PC-3 (cell line): ENCODE results near the gene ZNF628. TPM values are rescaled to one million over a fixed set of nuclear protein-coding genes. Genes with fewer than 3 reads are reported as not detected.
A peak's percentile ranks its signal among the peaks of the same experiment; 100 is the strongest.

Experiments
- ATAC-seq: fragments of 200-7000 bp; cut with Tn5 transposase; 2 replicates; pipeline ENCODE4 v1.9.1; 2020; ENCODE audit warnings: mild to moderate bottlenecking, moderate library complexity
- BruUV-seq: library from RNA; stranded (reverse); fragments of 400-500 nt; replicated peaks from 2 replicates; lab custom pipeline; 2021; lab: Mats Ljungman, UMichigan
- CTCF ChIA-PET: fragments of 300-600 bp; sonication (Branson Sonifier 250); formaldehyde crosslinking; loops from one replicate; lab custom pipeline; 2022; ENCODE audit warnings: antibody characterized with exemption; lab: Charles Lee
- POLR2A ChIA-PET: fragments of 300-600 bp; sonication (Branson Sonifier 250); formaldehyde crosslinking; loops from one replicate; lab custom pipeline; 2022; ENCODE audit warnings: antibody characterized with exemption; ENCODE audit not compliant: unreplicated experiment; lab: Charles Lee
- DNase-seq: peaks from one replicate; pipeline ENCODE4 v3.0.0-alpha.2; 2015
- H2AFZ ChIP-seq: fragments of 300-600 bp; sonication (generic); 2 replicates; pipeline ENCODE4 v1.6.0; 2016; ENCODE audit warnings: antibody characterized with exemption, low read length
- H3F3A ChIP-seq: fragments of 300-600 bp; sonication (generic); one replicate; pipeline ENCODE4 v1.6.0; 2017; ENCODE audit warnings: antibody characterized with exemption, low read length, control low read depth, mild to moderate bottlenecking; ENCODE audit not compliant: unreplicated experiment
- H3K27ac ChIP-seq: fragments of 300-600 bp; sonication (generic); 2 replicates; pipeline ENCODE4 v1.5.1; 2016; ENCODE audit warnings: mild to moderate bottlenecking, low read length
- H3K27me3 ChIP-seq: fragments of 300-600 bp; sonication (generic); 2 replicates; pipeline ENCODE4 v1.6.1; 2016; ENCODE audit warnings: low read length, mixed read lengths
- H3K36me3 ChIP-seq: fragments of 300-600 bp; sonication (generic); 2 replicates; pipeline ENCODE4 v1.6.1; 2016; ENCODE audit warnings: low read depth, mixed run types, low read length, mixed read lengths
- H3K4me1 ChIP-seq: fragments of 300-600 bp; sonication (generic); 2 replicates; pipeline ENCODE4 v1.5.1; 2016; ENCODE audit warnings: low read length; ENCODE audit not compliant: insufficient read depth
- H3K4me2 ChIP-seq: fragments of 300-600 bp; sonication (generic); 2 replicates; pipeline ENCODE4 v1.6.0; 2016; ENCODE audit warnings: low read length
- H3K4me3 ChIP-seq: fragments of 300-600 bp; sonication (generic); 2 replicates; pipeline ENCODE4 v1.5.1; 2016; ENCODE audit warnings: mild to moderate bottlenecking, low read length, mixed read lengths
- H3K79me2 ChIP-seq: fragments of 300-600 bp; sonication (generic); 2 replicates; pipeline ENCODE4 v1.6.1; 2017; ENCODE audit warnings: low read length, mixed read lengths
- H3K9ac ChIP-seq: fragments of 300-600 bp; sonication (generic); 2 replicates; pipeline ENCODE4 v1.6.0; 2016; ENCODE audit warnings: mild to moderate bottlenecking, low read length
- H3K9me2 ChIP-seq: fragments of 300-600 bp; sonication (generic); replicated peaks from 2 replicates; pipeline ENCODE4 v1.6.1; 2016; ENCODE audit warnings: mixed run types, low read length, mixed read lengths
- H3K9me3 ChIP-seq: fragments of 300-600 bp; sonication (generic); 2 replicates; pipeline ENCODE4 v1.6.1; 2016; ENCODE audit warnings: low read length, mixed read lengths
- H4K20me1 ChIP-seq: fragments of 300-600 bp; sonication (generic); 2 replicates; pipeline ENCODE4 v1.6.1; 2016; ENCODE audit warnings: low read length, mixed read lengths
- EZH2 ChIP-seq: fragments of 300-600 bp; sonication (generic); IDR thresholded peaks from one replicate; pipeline ENCODE4 v1.6.1; 2017; ENCODE audit warnings: antibody characterized with exemption, mild to moderate bottlenecking, low read length; ENCODE audit not compliant: unreplicated experiment
- EZH2phosphoT487 ChIP-seq: fragments of 300-600 bp; sonication (generic); IDR thresholded peaks from 2 replicates; pipeline ENCODE4 v1.6.1; 2018; ENCODE audit warnings: mild to moderate bottlenecking, antibody characterized with exemption, low read length, borderline replicate concordance
- intact Hi-C: fragments of 100-400 bp; cut with micrococcal nuclease; formaldehyde crosslinking; loops from 2 replicates; pipeline ENCODE4 v1.9.0; 2023
- total RNA-seq: library from RNA; depleted of rRNA; stranded (reverse); fragments of >200 nt; gene quantifications from 2 replicates; pipeline ENCODE4 v1.2.3, GENCODE V29; 2014
- TF ChIP-seq, protein P1 (sequence below): fragments of 300-600 bp; sonication (generic); conservative IDR thresholded peaks from 2 replicates; pipeline ENCODE4 v1.5.1; 2017; ENCODE audit warnings: antibody characterized with exemption, low read depth, mild to moderate bottlenecking, low read length

ZNF628 gene
- total RNA-seq, 1 experiment from 2014 or later = 11.8 TPM

DNA sequence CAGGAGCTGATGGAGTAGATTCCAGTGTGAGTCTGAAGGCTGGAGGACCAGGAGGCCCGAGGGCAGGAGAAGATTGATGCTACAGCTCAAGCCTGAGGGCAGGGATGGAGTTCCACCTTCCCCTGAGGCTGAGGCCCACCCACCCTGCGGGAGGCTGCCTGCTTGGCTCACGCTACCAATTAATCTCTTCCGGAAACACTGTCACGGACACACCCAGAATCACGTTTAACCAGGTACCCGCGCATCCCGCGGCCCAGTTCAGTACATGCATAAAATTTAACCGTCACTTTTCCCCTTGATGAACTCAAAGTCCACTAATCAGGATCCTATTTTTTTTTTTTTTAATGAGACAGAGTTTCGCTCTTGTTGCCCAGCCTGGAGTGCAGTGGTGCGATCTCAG lies 5.2 kb upstream of the ZNF628 start:
- DNase-seq (no peak), ATAC-seq (no peak)
- no peak overlapping the region for H3K27ac ChIP-seq
- BruUV-seq = no TSS peak
- TF ChIP-seq EZH2phosphoT487 (no peak), EZH2 (no peak)
- TF ChIP-seq, protein P1, sequence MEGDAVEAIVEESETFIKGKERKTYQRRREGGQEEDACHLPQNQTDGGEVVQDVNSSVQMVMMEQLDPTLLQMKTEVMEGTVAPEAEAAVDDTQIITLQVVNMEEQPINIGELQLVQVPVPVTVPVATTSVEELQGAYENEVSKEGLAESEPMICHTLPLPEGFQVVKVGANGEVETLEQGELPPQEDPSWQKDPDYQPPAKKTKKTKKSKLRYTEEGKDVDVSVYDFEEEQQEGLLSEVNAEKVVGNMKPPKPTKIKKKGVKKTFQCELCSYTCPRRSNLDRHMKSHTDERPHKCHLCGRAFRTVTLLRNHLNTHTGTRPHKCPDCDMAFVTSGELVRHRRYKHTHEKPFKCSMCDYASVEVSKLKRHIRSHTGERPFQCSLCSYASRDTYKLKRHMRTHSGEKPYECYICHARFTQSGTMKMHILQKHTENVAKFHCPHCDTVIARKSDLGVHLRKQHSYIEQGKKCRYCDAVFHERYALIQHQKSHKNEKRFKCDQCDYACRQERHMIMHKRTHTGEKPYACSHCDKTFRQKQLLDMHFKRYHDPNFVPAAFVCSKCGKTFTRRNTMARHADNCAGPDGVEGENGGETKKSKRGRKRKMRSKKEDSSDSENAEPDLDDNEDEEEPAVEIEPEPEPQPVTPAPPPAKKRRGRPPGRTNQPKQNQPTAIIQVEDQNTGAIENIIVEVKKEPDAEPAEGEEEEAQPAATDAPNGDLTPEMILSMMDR = no peak
- H3K9ac ChIP-seq = no peak overlapping the region
- ChIA-PET CTCF (interaction anchor here (0.6 kb wide), 1 partner anchor 912 kb away, joined by 3 read pairs; no protein-coding TSS in a partner anchor), POLR2A (no interaction called here)
- H2AFZ ChIP-seq = no peak overlapping the region
- no peaks in the 10 kb centered on the region for H3F3A ChIP-seq
- H3K36me3 ChIP-seq = no peaks in the 10 kb centered on the region
- H3K4me3 ChIP-seq = no peak overlapping the region
- no peaks in the 10 kb centered on the region for H3K79me2 ChIP-seq
- intact Hi-C loops = no loop called here
- H3K4me2 ChIP-seq = no peak overlapping the region
- H3K9me2 ChIP-seq = no peaks in the 10 kb centered on the region
- no peaks in the 10 kb centered on the region for H3K27me3 ChIP-seq
- H3K4me1 ChIP-seq = peaks cover 17% of the 10 kb centered on the region
- no peaks in the 10 kb centered on the region for H3K9me3 ChIP-seq
- no peaks in the 10 kb centered on the region for H4K20me1 ChIP-seq

DNA sequence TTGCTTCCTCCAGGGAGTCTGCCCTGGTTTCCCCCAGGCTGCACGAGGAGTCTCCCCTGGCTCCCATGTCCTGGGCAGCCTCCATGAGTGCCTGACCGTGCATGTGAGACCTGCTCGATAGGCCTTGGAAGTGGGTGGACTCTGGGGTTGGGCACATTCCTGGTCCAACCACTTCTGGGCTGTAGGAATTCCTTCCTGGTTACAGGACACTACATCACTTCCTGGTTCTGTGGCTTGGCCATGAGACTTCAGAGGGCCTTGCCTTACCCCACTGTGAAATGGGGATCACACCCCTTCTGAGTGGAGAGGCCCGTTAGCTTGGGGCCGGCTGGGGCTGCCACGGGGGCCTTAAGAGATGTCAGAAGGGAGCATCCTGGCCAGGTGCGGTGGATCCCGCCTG lies 4.0 kb upstream of the ZNF628 start:
- TF ChIP-seq EZH2 = no peak
- no peak for TF ChIP-seq EZH2phosphoT487
- TF ChIP-seq, protein P1 = no peak
- H3K27ac ChIP-seq = no peak overlapping the region
- BruUV-seq = no TSS peak
- H3K9ac ChIP-seq = peak overlapping the region; percentile 2; the same call in 1 of the 2 replicates
- ChIA-PET POLR2A (no interaction called here), CTCF (no interaction called here)
- H3K36me3 ChIP-seq = no peaks in the 10 kb centered on the region
- no peak overlapping the region for H3K4me3 ChIP-seq
- no peaks in the 10 kb centered on the region for H3K9me3 ChIP-seq
- H3F3A ChIP-seq = no peaks in the 10 kb centered on the region
- H3K4me1 ChIP-seq = peaks cover 18% of the 10 kb centered on the region
- peak; percentile 8; the same call in 1 of the 2 replicates for ATAC-seq
- no peaks in the 10 kb centered on the region for H4K20me1 ChIP-seq
- no peaks in the 10 kb centered on the region for H3K27me3 ChIP-seq
- H3K9me2 ChIP-seq = no peaks in the 10 kb centered on the region
- H2AFZ ChIP-seq = peak overlapping the region; percentile 31; the same call in 1 of the 2 replicates
- H3K79me2 ChIP-seq = peaks cover under 1% of the 10 kb centered on the region
- H3K4me2 ChIP-seq = no peak overlapping the region
- peak; percentile 86 for DNase-seq
- intact Hi-C loops = no loop called here

GRCh38 chr19:55473225-55474012 lies 3.0 kb upstream of the ZNF628 start:
- Histone ChIP-seq H2AFZ (no peak overlapping the region), H3K9me2 (no peaks in the 10 kb centered on the region), H3K9ac (no peak overlapping the region), H4K20me1 (no peaks in the 10 kb centered on the region), H3K36me3 (no peaks in the 10 kb centered on the region), H3K4me2 (no peak overlapping the region), H3F3A (no peaks in the 10 kb centered on the region), H3K4me3 (no peak overlapping the region), H3K4me1 (peaks cover 18% of the 10 kb centered on the region), H3K9me3 (no peaks in the 10 kb centered on the region), H3K79me2 (peaks cover 10% of the 10 kb centered on the region), H3K27ac (no peak overlapping the region), H3K27me3 (no peaks in the 10 kb centered on the region)
- CTCF ChIA-PET = no interaction called here
- no peak for ATAC-seq
- TF ChIP-seq, protein P1 = no peak
- TF ChIP-seq EZH2 (no peak), EZH2phosphoT487 (no peak)
- no TSS peak for BruUV-seq
- POLR2A ChIA-PET = no interaction called here
- intact Hi-C loops = no loop called here
- DNase-seq = no peak
